ENCODE data around the gene FAM53B.

Gene FAM53B

DNA sequence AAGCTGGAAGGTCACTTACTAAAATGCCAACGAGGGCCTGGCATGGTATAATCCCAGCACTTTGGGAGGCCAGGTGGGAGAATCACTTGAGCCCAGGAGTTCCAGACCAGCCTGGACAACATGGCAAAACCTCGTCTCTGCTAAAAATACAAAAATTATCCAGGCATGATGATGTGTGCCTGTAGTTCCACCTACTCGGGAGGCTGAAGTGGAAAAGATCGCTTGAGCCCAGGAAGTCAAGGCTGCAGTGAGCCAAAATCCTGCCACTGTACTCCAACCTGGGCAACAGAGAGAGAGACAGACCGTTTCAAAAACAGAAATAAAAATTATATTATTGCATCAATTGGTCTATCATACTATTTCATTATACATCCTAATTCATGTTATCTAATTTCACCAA lies 18.1 kb upstream of the FAM53B start:
- no peak overlapping the region for H3K4me2 ChIP-seq (ENCODE audit: low read depth, low read length)
- H3K4me1 ChIP-seq (ENCODE audit: low read length) = no peaks in the 10 kb centered on the region
- H3K9me3 ChIP-seq (replicated peaks; ENCODE audit: insufficient read depth, low read length) = no peaks in the 10 kb centered on the region
- no peak overlapping the region for H2AFZ ChIP-seq (ENCODE audit: low read length)
- H3K9me2 ChIP-seq (replicated peaks; ENCODE audit: insufficient read depth, low read length) = no peaks in the 10 kb centered on the region
- no peaks in the 10 kb centered on the region for H3K79me2 ChIP-seq (ENCODE audit: low read length)
- TF ChIP-seq EZH2 (optimal IDR thresholded peaks at IDR 0.05; ENCODE audit: low read depth, low read length) (no peak), EZH2phosphoT487 (IDR thresholded peaks at IDR 0.05; ENCODE audit: low read length) (no peak)
- TF ChIP-seq, protein P1, sequence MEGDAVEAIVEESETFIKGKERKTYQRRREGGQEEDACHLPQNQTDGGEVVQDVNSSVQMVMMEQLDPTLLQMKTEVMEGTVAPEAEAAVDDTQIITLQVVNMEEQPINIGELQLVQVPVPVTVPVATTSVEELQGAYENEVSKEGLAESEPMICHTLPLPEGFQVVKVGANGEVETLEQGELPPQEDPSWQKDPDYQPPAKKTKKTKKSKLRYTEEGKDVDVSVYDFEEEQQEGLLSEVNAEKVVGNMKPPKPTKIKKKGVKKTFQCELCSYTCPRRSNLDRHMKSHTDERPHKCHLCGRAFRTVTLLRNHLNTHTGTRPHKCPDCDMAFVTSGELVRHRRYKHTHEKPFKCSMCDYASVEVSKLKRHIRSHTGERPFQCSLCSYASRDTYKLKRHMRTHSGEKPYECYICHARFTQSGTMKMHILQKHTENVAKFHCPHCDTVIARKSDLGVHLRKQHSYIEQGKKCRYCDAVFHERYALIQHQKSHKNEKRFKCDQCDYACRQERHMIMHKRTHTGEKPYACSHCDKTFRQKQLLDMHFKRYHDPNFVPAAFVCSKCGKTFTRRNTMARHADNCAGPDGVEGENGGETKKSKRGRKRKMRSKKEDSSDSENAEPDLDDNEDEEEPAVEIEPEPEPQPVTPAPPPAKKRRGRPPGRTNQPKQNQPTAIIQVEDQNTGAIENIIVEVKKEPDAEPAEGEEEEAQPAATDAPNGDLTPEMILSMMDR (IDR thresholded peaks at IDR 0.05; ENCODE audit: low read length) = no peak
- no peak overlapping the region for H3K9ac ChIP-seq (ENCODE audit: low read length)
- H3K27me3 ChIP-seq (replicated peaks; ENCODE audit: insufficient read depth, low read length) = no peaks in the 10 kb centered on the region
- H3K4me3 ChIP-seq (ENCODE audit: low read length) = no peak overlapping the region
- H3F3A ChIP-seq (ENCODE audit: insufficient read depth, low read length) = no peaks in the 10 kb centered on the region
- H3K27ac ChIP-seq (ENCODE audit: low read length) = no peak overlapping the region
- DNase-seq = no peak
- H4K20me1 ChIP-seq (ENCODE audit: insufficient read depth, low read length) = no peaks in the 10 kb centered on the region
- H3K36me3 ChIP-seq (replicated peaks; ENCODE audit: insufficient read depth, low read length) = no peaks in the 10 kb centered on the region; the same call in 1 of the 2 replicates

DNA sequence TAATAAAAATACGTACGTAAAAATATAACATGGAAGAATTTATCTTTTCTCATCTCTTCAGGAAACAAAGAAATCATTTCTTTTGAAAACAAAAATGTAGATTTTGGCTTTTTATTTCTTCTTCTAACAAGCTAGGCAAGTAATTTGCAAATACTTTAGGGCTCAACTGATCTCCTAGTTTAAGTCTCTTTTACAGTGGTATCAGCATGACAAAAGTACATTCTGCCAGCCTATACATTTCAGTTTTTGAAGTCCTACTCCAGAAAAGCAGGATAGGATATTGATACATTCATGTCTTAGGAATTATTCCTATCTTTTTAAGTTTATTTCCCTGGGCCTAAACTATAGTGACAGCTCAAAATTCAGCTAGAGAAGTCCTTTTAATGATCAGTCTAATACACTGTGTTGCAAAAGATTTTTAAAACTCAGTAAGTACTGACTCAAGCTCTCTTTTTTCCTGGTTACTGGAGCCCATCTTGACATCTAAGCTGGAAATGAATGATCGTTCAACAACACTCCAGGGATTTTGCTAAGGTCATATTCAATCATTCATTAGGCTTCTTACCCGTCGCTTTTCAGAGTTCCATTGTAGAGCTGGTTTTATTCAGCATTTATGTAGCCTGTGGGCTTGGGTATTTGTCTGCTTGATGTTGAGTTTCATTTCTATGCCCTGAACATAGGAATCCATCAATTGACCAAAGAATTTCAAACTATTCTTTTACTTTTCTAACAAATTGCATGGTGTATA lies 12.2 kb upstream of the FAM53B start:
- H2AFZ ChIP-seq (ENCODE audit: low read length) = no peak overlapping the region
- no peaks in the 10 kb centered on the region for H3K4me1 ChIP-seq (ENCODE audit: low read length)
- H4K20me1 ChIP-seq (ENCODE audit: insufficient read depth, low read length) = no peaks in the 10 kb centered on the region
- no peaks in the 10 kb centered on the region for H3K79me2 ChIP-seq (ENCODE audit: low read length)
- no peak overlapping the region for H3K4me2 ChIP-seq (ENCODE audit: low read depth, low read length)
- no peaks in the 10 kb centered on the region for H3F3A ChIP-seq (ENCODE audit: insufficient read depth, low read length)
- H3K9me3 ChIP-seq (replicated peaks; ENCODE audit: insufficient read depth, low read length) = no peaks in the 10 kb centered on the region
- no peaks in the 10 kb centered on the region; the same call in 1 of the 2 replicates for H3K36me3 ChIP-seq (replicated peaks; ENCODE audit: insufficient read depth, low read length)
- H3K4me3 ChIP-seq (ENCODE audit: low read length) = no peak overlapping the region
- H3K9ac ChIP-seq (ENCODE audit: low read length) = no peak overlapping the region
- no peaks in the 10 kb centered on the region for H3K27me3 ChIP-seq (replicated peaks; ENCODE audit: insufficient read depth, low read length)
- no peak overlapping the region for H3K27ac ChIP-seq (ENCODE audit: low read length)
- no peaks in the 10 kb centered on the region for H3K9me2 ChIP-seq (replicated peaks; ENCODE audit: insufficient read depth, low read length)
- no peak for DNase-seq
- no peak for TF ChIP-seq EZH2 (optimal IDR thresholded peaks at IDR 0.05; ENCODE audit: low read depth, low read length)
- no peak for TF ChIP-seq EZH2phosphoT487 (IDR thresholded peaks at IDR 0.05; ENCODE audit: low read length)
- TF ChIP-seq, protein P1 (IDR thresholded peaks at IDR 0.05; ENCODE audit: low read length) = no peak

DNA sequence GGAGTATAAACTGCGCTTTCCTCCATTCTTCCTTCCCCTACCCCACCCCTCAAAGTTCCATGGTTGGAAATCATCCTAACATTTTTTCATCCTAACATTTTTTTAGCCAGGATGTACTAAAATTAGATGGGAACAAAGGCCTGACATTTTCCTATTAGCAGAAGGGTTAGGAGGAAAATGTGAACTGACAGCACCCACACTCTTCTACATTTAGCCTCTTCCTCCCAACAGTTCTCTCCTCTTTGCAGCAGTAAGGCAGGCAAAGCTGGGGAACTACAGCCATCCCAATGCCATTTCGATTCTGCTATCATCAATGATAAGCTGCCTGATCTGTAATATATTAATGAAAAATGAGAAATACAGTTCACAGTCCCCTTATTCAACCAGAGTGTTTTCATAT lies 11.4 kb upstream of the FAM53B start:
- no peak overlapping the region for H2AFZ ChIP-seq (ENCODE audit: low read length)
- no peaks in the 10 kb centered on the region for H3K9me3 ChIP-seq (replicated peaks; ENCODE audit: insufficient read depth, low read length)
- no peaks in the 10 kb centered on the region for H4K20me1 ChIP-seq (ENCODE audit: insufficient read depth, low read length)
- no peak overlapping the region for H3K27ac ChIP-seq (ENCODE audit: low read length)
- no peak for DNase-seq
- H3K36me3 ChIP-seq (replicated peaks; ENCODE audit: insufficient read depth, low read length) = no peaks in the 10 kb centered on the region; the same call in 1 of the 2 replicates
- no peak overlapping the region for H3K9ac ChIP-seq (ENCODE audit: low read length)
- no peaks in the 10 kb centered on the region for H3K9me2 ChIP-seq (replicated peaks; ENCODE audit: insufficient read depth, low read length)
- no peaks in the 10 kb centered on the region for H3K79me2 ChIP-seq (ENCODE audit: low read length)
- H3K27me3 ChIP-seq (replicated peaks; ENCODE audit: insufficient read depth, low read length) = no peaks in the 10 kb centered on the region
- no peak overlapping the region for H3K4me3 ChIP-seq (ENCODE audit: low read length)
- H3K4me1 ChIP-seq (ENCODE audit: low read length) = no peaks in the 10 kb centered on the region
- no peak overlapping the region for H3K4me2 ChIP-seq (ENCODE audit: low read depth, low read length)
- TF ChIP-seq EZH2 (optimal IDR thresholded peaks at IDR 0.05; ENCODE audit: low read depth, low read length) (no peak), EZH2phosphoT487 (IDR thresholded peaks at IDR 0.05; ENCODE audit: low read length) (no peak)
- TF ChIP-seq, protein P1 (IDR thresholded peaks at IDR 0.05; ENCODE audit: low read length) = no peak
- no peaks in the 10 kb centered on the region for H3F3A ChIP-seq (ENCODE audit: insufficient read depth, low read length)

All from MM.1S (cell line).